BLaER1 treated with 17β-estradiol and CSF1 and Interleukin-3, amounts not matched to agents 10 nM and 100 nM (cell line): ENCODE results near the gene NOTCH1.
A peak's percentile ranks its signal among the peaks of the same experiment; 100 is the strongest.

Experiments used
- H3K27ac ChIP-seq, 11 experiments: shearing (Covaris generic); formaldehyde crosslinking; 2 replicates each; pipeline ENCODE4 v1.8.1; 2022
- H3K27me3 ChIP-seq, 11 experiments: shearing (Covaris generic); formaldehyde crosslinking; 2 replicates each; pipeline ENCODE4 v1.8.1; 2022
- H3K36me3 ChIP-seq, 11 experiments: shearing (Covaris generic); formaldehyde crosslinking; 2 replicates each; pipeline ENCODE4 v1.8.1; 2022
- H3K4me1 ChIP-seq, 10 experiments: shearing (Covaris generic); formaldehyde crosslinking; 2 replicates each; pipeline ENCODE4 v1.8.1; 2022
- H3K4me2 ChIP-seq, 11 experiments: shearing (Covaris generic); formaldehyde crosslinking; 2 replicates each; pipeline ENCODE4 v1.8.1; 2022
- H3K4me3 ChIP-seq, 10 experiments: shearing (Covaris generic); formaldehyde crosslinking; 2 replicates each; pipeline ENCODE4 v1.8.1; 2022
- H3K9ac ChIP-seq, 11 experiments: shearing (Covaris generic); formaldehyde crosslinking; 2 replicates each; pipeline ENCODE4 v1.8.1; 2022
- H3K9me3 ChIP-seq, 11 experiments: shearing (Covaris generic); formaldehyde crosslinking; replicated peaks in 1 of 11; 2 replicates each; pipeline ENCODE4 v1.8.1; 2022
- H4K20me1 ChIP-seq, 11 experiments: shearing (Covaris generic); formaldehyde crosslinking; 2 replicates each; pipeline ENCODE4 v1.8.1; 2022
- Cebpa-rat ChIP-seq, 11 experiments: shearing (Covaris generic); IDR thresholded peaks; 2 replicates each; pipeline ENCODE4 v1.8.1; 2022

The NOTCH1 gene

DNA sequence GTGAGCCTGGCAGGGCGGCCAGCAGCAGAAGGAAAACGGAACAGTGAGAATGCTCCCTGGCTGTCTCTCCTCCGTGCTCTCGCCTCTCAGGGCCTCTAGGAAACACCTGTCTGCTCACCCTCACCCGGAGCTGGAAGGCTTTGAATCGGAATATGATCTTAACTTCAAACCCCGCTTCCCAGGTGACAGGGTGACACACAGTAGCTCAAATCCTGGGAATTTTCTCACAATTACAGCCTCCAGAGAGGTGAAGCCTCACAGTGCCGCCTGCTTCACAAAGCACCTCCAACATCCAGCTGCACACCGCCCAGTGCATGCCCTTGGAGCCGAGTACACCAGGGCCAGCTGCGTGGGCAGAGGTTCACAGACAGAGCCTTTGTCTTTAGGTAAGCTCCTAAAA lies 75.5 kb downstream of the NOTCH1 start:
- no peaks in the 10 kb centered on the region for H3K9me3 ChIP-seq
- no peak overlapping the region; a peak in 1 of 22 replicates for H3K9ac ChIP-seq
- TF ChIP-seq Cebpa-rat (IDR thresholded peaks at IDR 0.05) = no peak
- H3K27ac ChIP-seq = no peak overlapping the region
- H3K36me3 ChIP-seq = peaks cover 100% of the 10 kb centered on the region in 11 experiments
- no peak overlapping the region for H3K4me3 ChIP-seq
- no peaks in the 10 kb centered on the region for H3K27me3 ChIP-seq
- peaks cover 0 to 20% (median 14%) of the 10 kb centered on the region in 10 experiments; a peak in 14 of 20 replicates for H3K4me1 ChIP-seq
- H4K20me1 ChIP-seq = peaks cover 81 to 100% (median 98%) of the 10 kb centered on the region in 11 experiments
- no peak overlapping the region for H3K4me2 ChIP-seq

GRCh38 chr9:136467766-136468165 lies 78.1 kb downstream of the NOTCH1 start:
- TF ChIP-seq Cebpa-rat (IDR thresholded peaks at IDR 0.05) = no peak
- peaks cover 0 to 8% (median 6%) of the 10 kb centered on the region in 10 experiments; a peak in 13 of 20 replicates for H3K4me1 ChIP-seq
- peaks cover 66 to 100% (median 98%) of the 10 kb centered on the region in 11 experiments; a peak in 21 of 22 replicates for H4K20me1 ChIP-seq
- no peak overlapping the region for H3K4me3 ChIP-seq
- no peaks in the 10 kb centered on the region for H3K9me3 ChIP-seq
- H3K4me2 ChIP-seq = no peak overlapping the region
- H3K36me3 ChIP-seq = peaks cover 100% of the 10 kb centered on the region in 11 experiments
- no peak overlapping the region for H3K27ac ChIP-seq
- H3K9ac ChIP-seq = peak overlapping the region in 2 of 11 experiments; percentile 7 to 23; a peak in 1 of 22 replicates
- no peaks in the 10 kb centered on the region for H3K27me3 ChIP-seq

GRCh38 chr9:136466155-136466541 lies 79.7 kb downstream of the NOTCH1 start:
- Histone ChIP-seq H3K4me2 (no peak overlapping the region), H3K4me1 (no peaks in the 10 kb centered on the region), H3K27me3 (no peaks in the 10 kb centered on the region), H3K36me3 (peaks cover 100% of the 10 kb centered on the region in 11 experiments), H3K4me3 (no peak overlapping the region), H4K20me1 (peaks cover 63 to 100% (median 98%) of the 10 kb centered on the region in 11 experiments; a peak in 21 of 22 replicates), H3K9me3 (no peaks in the 10 kb centered on the region), H3K27ac (no peak overlapping the region), H3K9ac (no peak overlapping the region)
- TF ChIP-seq Cebpa-rat (IDR thresholded peaks at IDR 0.05) = no peak

DNA sequence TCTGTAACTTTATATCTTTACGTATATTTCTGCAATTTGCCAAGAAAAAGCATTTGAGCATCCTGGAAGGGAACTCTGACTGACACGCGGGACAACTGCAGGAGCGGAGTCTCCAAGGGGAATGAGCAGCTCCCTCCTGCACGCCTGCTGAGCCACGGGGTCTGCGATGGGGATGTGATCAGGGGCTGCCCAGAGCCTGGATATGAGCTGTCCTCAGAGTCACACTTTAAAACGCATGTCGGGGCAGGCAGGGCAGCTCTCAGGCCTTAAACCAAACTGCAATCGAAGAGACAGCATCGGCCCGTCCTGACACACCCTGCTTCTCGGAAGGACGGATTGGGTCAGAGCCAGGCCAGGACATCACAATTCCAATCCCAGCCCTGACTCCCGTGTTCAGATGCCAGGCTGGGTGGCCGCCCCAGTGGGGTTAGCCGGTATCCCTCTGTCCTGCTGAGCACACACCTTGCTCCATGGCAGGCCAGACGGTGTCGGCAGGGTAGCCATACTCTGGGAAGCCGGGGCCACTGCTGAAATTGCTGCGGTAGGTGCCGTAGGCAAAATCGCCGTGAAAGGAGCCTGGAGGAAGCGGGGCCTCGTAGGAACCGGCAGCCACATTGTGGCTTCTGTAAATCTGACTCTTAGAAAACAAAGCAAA lies 80.2 kb downstream of the NOTCH1 start:
- Histone ChIP-seq H3K4me1 (no peaks in the 10 kb centered on the region), H4K20me1 (peaks cover 63 to 100% (median 98%) of the 10 kb centered on the region in 11 experiments; a peak in 21 of 22 replicates), H3K27me3 (no peaks in the 10 kb centered on the region), H3K27ac (no peak overlapping the region), H3K36me3 (peaks cover 100% of the 10 kb centered on the region in 11 experiments), H3K9ac (no peak overlapping the region), H3K9me3 (no peaks in the 10 kb centered on the region), H3K4me3 (no peak overlapping the region), H3K4me2 (no peak overlapping the region)
- no peak for TF ChIP-seq Cebpa-rat (IDR thresholded peaks at IDR 0.05)

GRCh38 chr9:136464241-136464640 lies 81.6 kb downstream of the NOTCH1 start:
- Histone ChIP-seq H3K36me3 (peaks cover 99 to 100% (median 100%) of the 10 kb centered on the region in 11 experiments), H3K4me2 (no peak overlapping the region), H3K27me3 (no peaks in the 10 kb centered on the region), H4K20me1 (peaks cover 51 to 99% (median 92%) of the 10 kb centered on the region in 11 experiments; a peak in 20 of 22 replicates), H3K9me3 (no peaks in the 10 kb centered on the region), H3K27ac (no peak overlapping the region), H3K4me3 (no peak overlapping the region), H3K4me1 (no peaks in the 10 kb centered on the region), H3K9ac (no peak overlapping the region)
- TF ChIP-seq Cebpa-rat (IDR thresholded peaks at IDR 0.05) = no peak

- Histone ChIP-seq H3K36me3 (peaks cover 99 to 100% (median 100%) of the 10 kb centered on the region in 11 experiments), H3K4me1 (no peaks in the 10 kb centered on the region), H3K4me2 (no peak overlapping the region), H3K4me3 (no peak overlapping the region), H4K20me1 (peaks cover 44 to 99% (median 86%) of the 10 kb centered on the region in 11 experiments; a peak in 20 of 22 replicates), H3K9me3 (no peaks in the 10 kb centered on the region), H3K9ac (no peak overlapping the region), H3K27ac (no peak overlapping the region), H3K27me3 (no peaks in the 10 kb centered on the region)
- TF ChIP-seq Cebpa-rat (IDR thresholded peaks at IDR 0.05) = no peak
These were observed 82.3 kb downstream of the NOTCH1 start for GRCh38 chr9:136463578-136463977.

DNA sequence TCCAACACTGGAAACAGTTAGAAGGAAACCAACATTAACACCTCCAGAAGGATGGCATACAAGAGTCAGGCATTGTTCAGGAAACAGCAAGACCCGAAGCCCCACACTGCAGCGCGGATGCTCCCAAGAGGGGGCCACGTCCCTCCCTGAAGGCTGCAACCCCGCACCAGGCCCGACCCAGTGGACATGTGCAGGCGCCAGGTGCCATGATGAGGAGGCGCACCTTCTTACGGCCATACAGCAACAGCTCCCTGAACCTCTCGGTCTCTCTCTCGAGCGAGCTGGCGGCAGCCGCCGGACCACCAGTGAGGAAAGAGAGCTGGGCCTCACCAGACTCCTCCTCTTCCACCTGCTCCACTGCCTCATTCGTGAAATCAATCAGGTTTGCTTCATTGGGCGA lies 83.2 kb downstream of the NOTCH1 start:
- no peak for TF ChIP-seq Cebpa-rat (IDR thresholded peaks at IDR 0.05)
- Histone ChIP-seq H3K4me1 (no peaks in the 10 kb centered on the region), H3K9ac (no peak overlapping the region), H4K20me1 (peaks cover 39 to 99% (median 78%) of the 10 kb centered on the region in 11 experiments; a peak in 20 of 22 replicates), H3K27ac (no peak overlapping the region), H3K36me3 (peaks cover 99 to 100% (median 100%) of the 10 kb centered on the region in 11 experiments), H3K27me3 (no peaks in the 10 kb centered on the region), H3K9me3 (no peaks in the 10 kb centered on the region), H3K4me2 (no peak overlapping the region), H3K4me3 (no peak overlapping the region)

GRCh38 chr9:136460772-136461325 lies 85.0 kb downstream of the NOTCH1 start:
- Histone ChIP-seq H3K9me3 (no peaks in the 10 kb centered on the region), H3K4me3 (no peak overlapping the region), H3K27ac (no peak overlapping the region), H3K36me3 (peaks cover 99 to 100% (median 100%) of the 10 kb centered on the region in 11 experiments), H3K27me3 (no peaks in the 10 kb centered on the region), H3K4me2 (no peak overlapping the region), H3K4me1 (peaks cover 0 to 7% (median 1%) of the 10 kb centered on the region in 10 experiments; a peak in 10 of 20 replicates), H3K9ac (no peak overlapping the region), H4K20me1 (peaks cover 37 to 99% (median 79%) of the 10 kb centered on the region in 11 experiments; a peak in 21 of 22 replicates)
- TF ChIP-seq Cebpa-rat (IDR thresholded peaks at IDR 0.05) = no peak

DNA sequence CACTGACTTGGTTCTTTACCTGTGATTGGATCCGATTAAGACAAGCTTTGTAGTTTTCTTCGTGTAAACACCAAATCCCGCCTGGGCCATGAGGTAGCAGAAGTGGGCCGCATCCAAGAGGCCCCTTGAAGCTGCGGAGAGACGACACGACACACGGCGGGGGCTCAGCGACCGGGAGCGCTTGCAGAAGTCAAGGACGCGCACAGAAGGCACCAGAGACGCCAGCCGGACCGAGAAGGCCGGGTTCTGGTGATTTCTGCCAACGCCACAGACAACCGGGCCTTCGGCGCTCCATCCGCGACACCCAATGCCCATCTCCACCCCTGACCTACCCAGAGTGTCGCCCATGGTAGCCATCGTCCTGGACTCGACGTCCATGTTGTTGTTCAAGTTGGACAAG lies 86.4 kb downstream of the NOTCH1 start:
- H3K9ac ChIP-seq = no peak overlapping the region
- no peak overlapping the region for H3K27ac ChIP-seq
- no peaks in the 10 kb centered on the region for H3K9me3 ChIP-seq
- H3K4me1 ChIP-seq = peaks cover 6 to 21% (median 16%) of the 10 kb centered on the region in 10 experiments; a peak in 19 of 20 replicates
- H3K27me3 ChIP-seq = no peaks in the 10 kb centered on the region
- peaks cover 99 to 100% (median 100%) of the 10 kb centered on the region in 11 experiments for H3K36me3 ChIP-seq
- H4K20me1 ChIP-seq = peaks cover 42 to 99% (median 80%) of the 10 kb centered on the region in 11 experiments; a peak in 21 of 22 replicates
- no peak overlapping the region for H3K4me3 ChIP-seq
- TF ChIP-seq Cebpa-rat (IDR thresholded peaks at IDR 0.05) = no peak
- no peak overlapping the region for H3K4me2 ChIP-seq
